Measurements from ENCODE around the gene RGS9. TPM values are rescaled to one million over a fixed set of nuclear protein-coding genes. Genes with fewer than 3 reads are reported as not detected.

Gene RGS9
- total RNA-seq, 1 experiment from 2014 or later, result 8.6 TPM

GRCh38 chr17:65260626-65261025, 123.5 kb downstream of the RGS9 start (continued):
- no peak for TF ChIP-seq CTCF (IDR thresholded peaks at IDR 0.05 in 2 of 3, conservative IDR thresholded peaks at IDR 0.05 in 1 of 3; ENCODE audit: borderline replicate concordance in 1 of 3, insufficient read depth in 1 of 3, low read depth in 2 of 3, low read length in 2 of 3)
- no peak for TF ChIP-seq SRF (IDR thresholded peaks at IDR 0.05; ENCODE audit: low read depth)
- TF ChIP-seq EGR1 (IDR thresholded peaks at IDR 0.05; ENCODE audit: low read depth), result no peak
- TF ChIP-seq SIN3A (IDR thresholded peaks at IDR 0.05; ENCODE audit: low read depth), result no peak
- TF ChIP-seq REST (IDR thresholded peaks at IDR 0.05; ENCODE audit: low read depth), result no peak
- TF ChIP-seq ATF3 (IDR thresholded peaks at IDR 0.05), result no peak
- TF ChIP-seq JUND (IDR thresholded peaks at IDR 0.05), result no peak
- TF ChIP-seq ZFX (IDR thresholded peaks at IDR 0.05), result no peak
- no peak for TF ChIP-seq EZH2 (IDR thresholded peaks at IDR 0.05)

GRCh38 chr17:65261152-65261551, 124.0 kb downstream of the RGS9 start:
- intact Hi-C loops (cut with micrococcal nuclease), result no loop called here
- Histone ChIP-seq H3K4me1 (ENCODE audit: control insufficient read depth in 1 of 2, insufficient read depth in 2 of 2, low read length in 2 of 2) (no peaks in the 10 kb centered on the region), H3K27ac (ENCODE audit: low read depth, low read length) (no peak overlapping the region), H3K79me2 (ENCODE audit: insufficient read depth, low read length) (no peaks in the 10 kb centered on the region), H3K9me2 (ENCODE audit: insufficient read depth) (no peaks in the 10 kb centered on the region), H3K4me3 (replicated peaks in 1 of 2; ENCODE audit: low read depth in 1 of 2, low read length in 2 of 2) (no peak overlapping the region), H3K9me3 (ENCODE audit: control insufficient read depth in 1 of 2, insufficient read depth in 1 of 2, low read depth in 1 of 2, low read length in 2 of 2) (no peaks in the 10 kb centered on the region), H2AFZ (ENCODE audit: low read depth, low read length, poor library complexity, severe bottlenecking) (no peak overlapping the region), H3K9ac (ENCODE audit: low read length) (no peak overlapping the region), H3K27me3 (ENCODE audit: insufficient read depth, low read length) (no peaks in the 10 kb centered on the region), H4K20me1 (ENCODE audit: insufficient read depth) (no peaks in the 10 kb centered on the region), H3K4me2 (ENCODE audit: low read length) (no peak overlapping the region), H3K36me3 (ENCODE audit: control insufficient read depth in 1 of 2, insufficient read depth in 2 of 2, low read length in 2 of 2) (no peaks in the 10 kb centered on the region)
- TF ChIP-seq CTCF (IDR thresholded peaks at IDR 0.05 in 2 of 3, conservative IDR thresholded peaks at IDR 0.05 in 1 of 3; ENCODE audit: borderline replicate concordance in 1 of 3, insufficient read depth in 1 of 3, low read depth in 2 of 3, low read length in 2 of 3) (peak in 2 of 3 experiments; percentile 58 to 59; a peak in 4 of 6 replicates), JUND (IDR thresholded peaks at IDR 0.05) (no peak)
- CTCF ChIA-PET, result no interaction called here
- ATAC-seq (peak; percentile 63), DNase-seq (ENCODE audit: low read depth, low spot score) (no peak)
- RAD21 ChIA-PET (ENCODE audit: low non-redundant PET in 1 of 2, low total read pairs in 2 of 2, uncharacterized antibody in 2 of 2, unreplicated experiment in 2 of 2), result no interaction called here
- BruUV-seq (replicated peaks), result no TSS peak
- POLR2A ChIA-PET, result no interaction called here
